NCI-H526 (cell line): ENCODE measurements around the gene SPATA12.
A peak's percentile ranks its signal among the peaks of the same experiment; 100 is the strongest.

ENCODE experiments used
- DNase-seq, 2 experiments: peaks; one replicate each; lab custom pipeline; 2025; lab: John Stamatoyannopoulos, UW

Gene SPATA12, protein sequence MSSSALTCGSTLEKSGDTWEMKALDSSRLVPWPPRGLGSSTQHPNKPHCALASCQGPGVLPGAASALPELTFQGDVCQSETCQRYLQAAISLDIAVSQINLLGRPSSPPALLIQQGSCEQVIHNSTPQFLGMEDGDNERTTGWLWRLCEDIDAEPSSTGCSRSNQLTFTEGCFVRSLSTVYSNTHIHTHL

DNA sequence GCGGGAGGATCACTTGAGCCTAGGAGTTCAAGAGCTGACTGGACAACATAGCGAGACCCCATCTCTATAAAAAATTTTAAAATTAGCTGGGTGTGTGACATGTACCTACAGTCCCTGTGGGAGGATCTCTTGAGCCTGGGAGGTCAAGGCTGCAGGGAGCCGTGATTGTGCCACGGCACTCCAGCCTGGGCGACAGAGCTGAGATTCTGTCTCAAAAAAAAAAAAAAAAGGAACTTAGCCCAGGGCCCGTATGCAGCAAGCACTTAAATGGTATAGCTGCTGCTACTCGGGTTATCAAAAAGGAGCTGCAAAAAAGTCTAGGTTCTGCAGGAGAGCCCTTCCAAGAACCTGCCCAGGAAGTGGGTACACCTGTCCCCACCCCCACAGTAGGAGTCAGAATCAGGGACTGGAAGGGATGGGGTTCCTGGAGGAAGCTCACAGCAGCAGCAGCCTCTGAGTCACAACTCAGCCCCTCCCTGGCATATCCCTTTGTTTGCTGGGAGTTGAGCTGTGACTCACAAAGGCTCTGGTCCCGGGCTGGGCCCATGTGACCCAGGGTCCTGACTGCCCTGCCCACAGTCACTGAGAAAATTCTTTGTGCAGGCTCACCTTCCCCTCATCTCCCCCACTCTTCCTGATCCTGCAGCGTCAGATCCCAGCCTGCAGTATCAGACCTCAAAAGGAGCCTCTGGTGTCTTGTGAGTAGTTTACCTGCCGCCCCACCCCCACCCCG, at the start of gene SPATA12:
TSS of gene SPATA12 (plus strand) at position 576 of the 733 bp plus-strand sequence. CDS start 13,031 bp downstream, outside the sequence.
- no peak for DNase-seq

DNA sequence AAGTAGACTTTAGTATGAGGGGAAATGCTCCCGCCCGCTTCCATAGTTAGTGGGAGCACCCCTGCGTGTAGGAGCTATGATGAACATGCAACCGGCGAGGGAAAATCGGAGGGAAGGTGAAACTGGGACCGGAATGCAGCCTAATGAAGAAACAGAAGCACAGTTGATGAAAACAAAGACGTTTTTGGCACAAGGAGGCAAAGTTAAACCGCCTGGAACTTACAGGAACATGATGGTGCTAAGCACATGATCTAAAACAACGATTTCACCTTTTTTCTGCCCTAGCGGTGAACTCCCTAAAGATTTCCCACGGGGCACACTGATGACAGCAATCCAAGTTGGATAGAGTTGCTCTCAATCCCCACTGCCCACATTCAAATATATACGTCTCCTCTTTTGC, 49.4 kb upstream of the SPATA12 start:
- DNase-seq, result no peak

DNA sequence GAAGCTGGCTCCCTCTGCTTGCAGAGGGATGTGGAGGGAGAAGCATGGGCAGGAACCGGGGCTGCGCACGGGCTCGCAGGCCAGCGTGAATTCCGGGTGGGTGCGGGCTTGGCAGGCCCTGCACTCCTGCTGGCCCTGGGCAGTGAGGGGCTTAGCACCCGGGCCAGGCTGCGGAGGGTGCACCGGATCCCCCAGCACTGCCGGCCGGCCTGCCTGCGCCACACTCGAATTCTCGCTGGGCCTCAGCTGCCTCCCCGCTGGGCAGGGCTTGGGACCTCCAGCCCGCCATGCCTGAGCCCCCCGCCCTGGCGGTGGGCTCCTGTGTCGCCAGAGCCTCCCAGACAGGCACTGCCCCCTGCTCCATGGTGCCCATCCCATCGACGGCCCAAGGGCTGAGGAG, 47.6 kb upstream of the SPATA12 start:
- no peak for DNase-seq

DNA sequence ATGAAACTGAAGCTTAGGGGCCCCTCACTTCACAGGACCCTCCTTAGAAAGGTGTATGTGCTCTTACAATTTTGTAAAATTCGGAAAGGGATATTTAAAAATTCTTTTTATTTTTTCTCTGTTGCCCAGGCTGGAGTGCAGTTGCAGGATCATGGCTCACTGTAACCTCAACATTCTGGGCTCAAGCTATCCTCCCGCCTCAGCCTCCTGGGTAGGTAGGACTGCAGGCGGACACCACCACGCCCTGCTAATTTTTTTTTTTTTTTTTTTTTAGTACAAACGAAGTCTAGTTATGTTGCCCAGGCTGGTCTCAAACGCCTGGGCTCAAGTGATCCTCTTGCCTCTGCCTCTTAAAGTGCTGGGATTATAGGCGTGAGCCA, 45.1 kb upstream of the SPATA12 start:
- no peak for DNase-seq

DNA sequence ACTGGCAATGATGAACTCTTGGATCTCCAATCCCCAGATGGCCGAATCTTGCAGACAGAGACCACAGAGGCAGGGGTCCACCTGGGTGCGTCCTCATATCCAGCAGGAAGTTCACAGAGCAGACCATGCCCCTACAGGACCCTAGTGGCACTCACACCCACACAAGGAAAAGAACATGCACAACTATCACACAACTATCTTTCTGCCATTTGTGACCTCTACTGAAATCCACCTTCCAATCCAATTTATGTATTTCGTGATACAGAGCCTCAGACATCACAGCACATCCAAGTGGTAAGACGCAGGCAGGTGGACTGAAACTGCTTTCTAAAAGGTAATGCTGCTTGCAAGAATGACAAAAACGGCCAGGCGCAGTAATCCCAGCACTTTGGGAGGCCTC, 44.6 kb upstream of the SPATA12 start:
- no peak for DNase-seq

DNA sequence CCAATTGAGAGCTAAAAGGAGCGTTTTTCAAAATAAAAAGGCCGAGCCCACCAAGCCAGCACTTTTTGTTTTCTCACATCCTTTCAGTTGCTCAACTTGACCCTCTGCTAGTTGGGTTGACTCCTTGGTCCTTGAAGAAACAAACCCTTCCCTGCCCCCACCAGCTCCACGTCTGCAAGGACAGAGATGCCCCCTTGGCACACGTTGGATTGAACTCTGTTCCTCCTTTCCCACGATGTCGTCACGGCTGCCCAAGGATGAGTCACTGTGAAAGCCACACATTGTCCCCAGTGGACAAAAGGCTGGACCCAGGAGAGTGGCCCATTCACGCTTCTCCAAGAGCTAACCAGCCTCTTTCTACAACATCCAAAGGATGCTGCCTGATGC, 43.0 kb upstream of the SPATA12 start:
- no peak for DNase-seq

DNA sequence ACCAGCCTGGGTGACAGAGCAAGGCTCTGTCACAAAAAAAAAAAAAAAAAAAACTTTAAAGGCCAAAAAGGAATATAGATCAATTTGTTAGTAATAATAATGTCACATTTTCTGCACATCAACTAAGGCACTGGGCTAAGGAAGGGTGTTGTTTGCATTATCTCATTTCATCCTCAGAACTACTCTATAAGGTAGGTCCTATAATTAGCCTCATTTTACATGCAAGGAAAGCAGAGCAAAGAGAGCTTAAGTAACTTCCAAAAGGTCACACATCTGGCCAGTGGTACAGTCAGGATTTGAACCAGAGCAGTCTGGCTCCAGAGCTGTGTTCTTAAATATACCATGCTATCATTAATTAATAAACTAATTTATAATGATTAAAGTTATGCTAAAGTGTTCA, 42.2 kb upstream of the SPATA12 start:
- no peak for DNase-seq

DNA sequence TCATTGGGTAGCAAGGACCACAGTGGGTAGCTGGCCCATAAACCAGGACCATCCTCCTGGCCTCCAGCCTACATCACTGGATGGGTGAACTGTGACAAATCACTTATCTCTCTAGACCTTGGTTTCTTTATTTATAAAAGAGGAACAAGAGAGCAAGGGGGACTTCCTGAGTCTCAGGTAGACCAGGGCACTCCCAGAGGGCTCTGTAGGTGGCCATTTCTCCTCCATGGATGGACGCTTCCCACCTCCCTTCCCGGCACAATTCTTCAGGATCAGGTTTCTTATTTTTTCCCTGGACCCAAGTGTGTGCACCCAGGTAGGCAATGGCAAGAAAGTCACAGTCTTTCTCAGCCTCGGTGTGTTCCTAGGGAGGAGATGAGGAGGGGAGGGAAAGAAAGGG, 41.4 kb upstream of the SPATA12 start:
- DNase-seq, result no peak

DNA sequence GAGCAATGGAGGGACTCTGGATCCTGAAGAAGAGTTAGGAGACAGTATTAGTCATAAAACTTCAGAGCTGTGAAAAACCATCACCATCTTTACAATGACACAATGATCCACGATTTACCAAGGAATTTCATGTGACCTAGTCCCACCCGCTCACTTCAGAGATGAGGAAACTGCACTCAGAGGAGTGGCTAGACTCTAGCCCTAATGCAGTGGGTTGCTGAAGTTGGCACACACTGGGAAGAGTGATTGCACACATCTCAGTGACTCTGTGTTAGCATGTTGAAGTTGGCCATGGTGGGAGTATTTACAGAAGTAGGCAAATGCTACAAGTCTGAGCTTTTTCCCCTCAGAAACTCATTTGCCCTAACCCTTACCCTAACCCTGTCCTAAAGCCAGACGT, 35.2 kb upstream of the SPATA12 start:
- no peak for DNase-seq

DNA sequence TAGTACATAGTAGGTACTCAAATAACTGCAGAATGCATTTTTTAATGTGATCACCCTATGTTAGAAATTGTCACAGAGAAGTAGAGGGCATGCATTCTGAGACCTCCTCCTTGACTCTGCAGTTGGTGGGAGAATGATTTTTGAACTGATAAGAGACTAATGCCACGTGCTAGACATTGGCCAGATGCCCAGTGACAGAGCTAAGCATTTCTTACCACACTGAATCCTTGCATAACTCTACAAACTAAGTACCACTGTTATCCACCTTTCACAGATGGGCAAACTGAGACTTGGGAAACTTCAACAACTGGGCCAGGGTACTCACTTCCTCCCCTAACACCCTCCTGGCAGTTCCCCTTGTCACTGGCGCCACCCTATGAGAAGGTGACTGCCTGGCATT, 33.5 kb upstream of the SPATA12 start:
- no peak for DNase-seq

DNA sequence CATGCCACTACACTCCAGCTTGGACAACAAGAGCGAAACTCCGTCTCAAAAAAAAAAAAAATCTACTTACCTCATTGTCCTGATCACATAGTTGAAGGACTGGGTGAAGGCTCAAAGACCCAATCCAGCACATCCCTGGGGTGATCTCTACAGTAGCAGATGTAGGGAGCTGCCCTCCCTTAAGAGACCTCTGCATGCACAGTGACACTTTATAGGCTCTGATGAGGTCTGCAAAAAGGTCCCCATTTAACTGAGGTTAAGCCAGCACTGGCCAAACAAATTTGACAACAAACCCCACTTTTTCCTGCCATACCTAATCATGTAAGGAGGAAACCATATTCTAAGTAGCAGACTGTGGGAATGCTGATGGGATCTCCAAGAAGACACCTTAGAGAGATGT, 31.1 kb upstream of the SPATA12 start:
- DNase-seq, result no peak

DNA sequence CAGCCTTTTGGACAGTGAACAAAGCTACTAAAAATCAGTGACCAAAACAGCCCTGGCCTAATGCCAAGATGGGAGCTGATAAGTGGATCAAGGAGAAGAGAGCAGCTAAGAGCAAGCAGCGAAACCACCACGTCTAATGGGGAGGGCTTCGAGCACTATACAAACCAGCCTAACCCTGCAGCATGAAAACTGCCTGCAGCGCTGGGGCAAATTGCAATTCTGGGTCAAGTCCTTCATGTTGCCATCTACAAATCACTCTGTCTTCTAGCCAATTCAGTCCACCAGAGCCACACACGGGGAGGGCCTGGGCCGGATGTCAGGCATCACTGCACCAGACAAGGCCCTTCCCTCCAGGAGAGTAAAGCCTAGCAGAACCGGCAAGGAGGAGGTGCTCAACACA, 30.5 kb upstream of the SPATA12 start:
- DNase-seq, result peak; percentile 59 to 73

DNA sequence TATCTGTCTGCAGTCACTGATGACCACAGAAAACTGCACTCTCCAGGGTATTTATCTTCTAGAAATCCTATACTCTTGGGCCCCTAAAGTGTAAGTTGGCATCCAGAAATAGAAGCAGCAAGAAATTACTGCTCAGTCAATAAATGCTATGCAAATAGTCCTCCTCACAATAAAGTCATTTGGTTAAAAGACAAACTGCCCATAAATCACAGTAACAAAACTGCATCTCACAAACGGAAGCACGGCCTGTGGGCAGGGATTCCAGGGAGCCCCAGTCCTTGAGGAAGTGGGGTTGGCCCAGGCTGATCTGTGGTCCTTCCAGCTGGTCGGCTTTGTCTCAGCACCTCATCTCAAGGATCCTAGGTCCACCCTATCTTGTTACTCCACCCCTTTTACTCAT, 29.7 kb upstream of the SPATA12 start:
- DNase-seq, result peak; percentile 84 to 85

DNA sequence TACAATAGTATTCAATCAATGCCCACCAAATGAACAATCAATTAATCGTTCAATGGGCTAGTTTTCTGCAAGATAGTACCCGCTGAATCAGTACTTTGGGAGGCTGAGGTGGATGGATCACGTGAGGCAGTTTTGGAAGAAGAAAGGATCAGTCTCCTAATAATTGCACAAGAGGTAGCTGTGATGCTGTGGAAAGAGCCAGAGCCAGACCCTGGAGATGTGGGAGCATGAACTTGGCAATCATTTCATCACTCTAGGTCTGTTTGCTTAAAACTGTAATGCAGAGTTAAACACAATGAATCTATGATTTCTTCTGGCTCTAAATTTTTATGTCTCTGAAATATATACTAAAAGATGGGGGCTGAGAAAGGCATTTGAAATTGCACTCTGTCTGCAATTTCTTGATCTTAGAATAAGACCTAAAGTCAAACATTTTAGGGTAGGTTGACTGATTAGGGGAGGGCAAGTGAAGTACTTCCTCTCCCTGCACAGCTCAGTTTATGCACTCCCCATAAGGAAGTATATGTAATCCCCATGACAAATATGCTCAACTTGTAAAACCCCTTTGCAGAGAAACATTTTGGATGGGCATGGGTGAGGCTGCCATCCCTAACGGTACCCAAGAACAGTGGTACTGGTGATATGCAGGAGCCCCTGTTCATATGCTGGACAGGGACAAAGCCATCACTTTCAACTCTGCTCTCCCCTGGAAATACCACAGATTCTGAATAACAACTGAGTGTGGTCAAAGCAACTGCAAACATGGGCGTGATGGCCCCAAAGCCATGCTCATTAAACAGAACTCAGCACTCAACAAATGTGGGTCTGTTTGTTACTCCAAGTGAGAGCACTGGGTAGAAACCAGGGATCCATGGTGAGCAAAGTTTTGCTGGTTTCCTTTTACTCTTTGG, 28.6 kb upstream of the SPATA12 start:
- no peak for DNase-seq

DNA sequence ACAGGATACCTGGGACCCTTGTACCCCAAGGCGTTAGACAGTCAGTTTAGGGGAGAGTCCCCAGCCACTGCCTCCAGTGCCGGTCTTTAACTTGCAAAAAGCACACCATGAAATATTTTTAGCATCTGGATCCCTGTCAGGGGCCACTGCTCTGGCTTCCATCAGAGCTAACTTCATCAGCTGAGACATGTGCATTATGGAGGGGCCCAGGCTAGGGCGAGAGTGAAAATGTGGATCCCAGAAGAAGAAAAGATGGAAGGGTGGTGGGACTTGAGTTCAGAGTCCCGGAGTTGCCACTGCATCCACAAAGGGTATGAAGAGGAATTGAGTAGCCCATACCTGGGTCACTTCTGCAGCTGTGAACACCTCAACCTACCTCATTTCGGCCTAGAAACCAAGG, 23.5 kb upstream of the SPATA12 start:
- no peak for DNase-seq

DNA sequence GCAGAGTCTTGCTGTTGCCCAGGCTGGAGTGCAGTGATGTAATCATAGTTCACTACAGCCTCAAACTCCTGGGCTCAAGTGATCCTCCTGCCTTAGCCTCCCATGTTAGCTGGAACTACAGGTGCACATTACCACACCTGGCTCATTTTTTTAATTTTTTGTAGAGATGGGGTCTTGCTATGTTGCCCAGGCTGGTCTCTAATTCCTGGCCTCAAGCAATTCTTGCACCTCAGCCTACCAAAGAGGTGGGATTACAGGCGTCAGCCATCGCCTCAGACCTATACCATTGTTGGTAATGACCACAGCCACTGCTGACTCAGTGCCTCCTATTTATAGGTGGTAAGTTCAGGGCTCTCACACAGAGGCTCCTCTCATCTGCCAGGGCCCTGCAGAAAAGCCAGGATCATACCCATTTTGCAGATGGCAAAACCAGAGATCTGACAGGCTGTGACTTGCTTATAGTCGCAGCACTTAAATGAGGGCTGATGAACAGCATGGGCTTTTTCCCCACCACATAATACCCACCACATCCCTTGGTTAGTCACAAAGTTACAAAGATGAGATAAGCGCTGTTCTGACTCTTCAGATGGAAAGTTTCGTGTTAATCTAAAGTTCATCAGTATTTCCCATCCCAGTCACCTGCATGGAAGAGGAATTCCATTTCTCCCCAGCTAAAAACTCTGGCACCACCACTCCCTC, 21.8 kb upstream of the SPATA12 start:
- no peak for DNase-seq

DNA sequence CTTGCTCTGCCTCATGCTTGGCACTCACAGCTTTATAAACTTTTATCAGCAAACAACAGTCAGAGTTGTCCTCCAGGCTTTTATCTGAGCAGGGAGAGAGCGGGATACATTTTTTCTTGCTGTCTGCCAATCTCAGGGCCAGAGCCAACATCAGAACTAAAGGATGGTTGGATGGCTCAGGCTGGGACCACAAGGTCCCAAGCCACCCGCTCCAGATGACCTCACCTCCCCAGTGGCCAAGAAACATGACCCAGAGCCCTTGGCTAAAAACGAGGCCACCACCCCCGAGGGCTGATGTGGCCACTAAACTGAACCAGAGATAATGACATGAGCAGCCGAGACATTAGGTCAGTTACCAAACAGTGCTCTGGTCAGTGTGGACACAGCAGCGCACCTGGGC, 18.8 kb upstream of the SPATA12 start:
- DNase-seq, result no peak

DNA sequence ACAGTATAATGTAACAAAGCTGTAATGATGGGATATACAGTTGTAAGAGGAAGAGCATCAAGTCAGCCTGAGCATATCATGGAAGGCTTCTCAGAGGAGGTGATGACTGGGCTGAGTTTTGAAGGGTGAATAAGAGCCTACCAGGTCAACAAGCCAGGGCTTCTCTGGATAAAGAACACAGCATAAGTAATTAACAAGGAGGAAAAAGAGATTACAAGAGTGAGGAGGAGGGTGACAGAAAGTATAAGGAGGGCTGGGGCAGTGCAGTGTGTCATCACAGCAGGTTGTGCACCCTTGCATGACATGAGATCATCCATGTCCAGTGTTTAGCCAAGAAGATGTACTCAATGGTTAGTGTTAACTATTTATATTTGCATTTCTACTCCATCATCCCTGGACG, 16.9 kb upstream of the SPATA12 start:
- DNase-seq, result no peak

DNA sequence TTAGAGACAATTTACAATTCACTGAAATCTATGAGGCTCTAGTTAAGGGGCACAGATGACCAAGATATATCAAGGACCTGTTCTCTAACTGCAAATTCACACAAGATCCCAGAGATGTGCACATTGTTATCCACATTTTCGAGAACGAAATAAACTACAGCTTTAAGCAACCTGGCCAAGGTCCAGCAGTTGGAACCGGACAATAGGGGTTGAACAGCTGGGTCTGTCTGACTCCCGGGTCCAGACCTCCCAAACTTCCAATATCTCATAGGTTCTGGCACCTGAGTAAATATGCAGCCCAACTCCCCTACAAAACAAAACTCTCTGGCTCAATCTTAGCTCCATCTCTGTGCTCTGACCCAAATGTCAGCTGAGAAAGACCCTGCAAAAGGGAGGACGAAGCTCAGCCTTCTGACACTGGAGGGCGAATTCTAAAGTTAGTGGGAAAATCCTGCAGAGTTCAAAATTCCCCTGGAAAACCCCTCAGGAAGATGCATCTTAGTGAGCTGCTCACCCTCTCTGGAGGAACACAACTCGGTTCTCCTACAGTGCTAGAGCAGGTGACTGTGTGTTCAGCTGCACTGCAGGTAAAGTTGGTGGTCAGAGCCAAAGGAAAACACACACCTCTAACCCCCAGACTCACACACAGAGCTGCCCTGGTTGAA, 14.2 kb upstream of the SPATA12 start:
- no peak for DNase-seq

DNA sequence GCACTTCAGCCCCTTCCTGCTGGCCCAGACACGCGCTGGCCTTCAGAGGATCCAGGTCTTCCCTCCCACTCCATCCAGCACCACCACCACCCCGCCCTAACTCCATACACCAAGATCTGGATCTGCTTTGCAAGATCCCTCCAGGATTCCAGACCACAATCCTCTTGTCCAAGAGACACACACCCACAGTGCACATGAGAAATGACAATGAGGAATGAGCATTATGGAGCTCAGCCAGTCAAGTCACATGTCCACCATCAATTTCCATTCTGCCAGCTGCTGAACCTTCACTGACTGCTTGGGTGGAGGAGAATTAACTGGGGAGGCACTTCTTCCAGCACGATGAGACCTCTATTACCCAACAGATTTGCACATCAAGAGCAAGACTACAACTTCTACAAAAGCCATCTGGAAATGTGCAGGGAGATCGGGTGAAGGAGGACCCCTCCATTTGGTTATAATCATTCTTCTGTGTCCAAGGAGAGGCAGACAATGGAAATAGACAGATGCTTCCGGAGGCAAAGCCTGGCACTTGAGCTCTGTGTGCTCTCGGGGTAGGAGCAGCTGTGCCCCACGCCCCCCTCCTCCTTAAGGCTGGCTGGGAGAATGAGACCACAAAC, 12.3 kb upstream of the SPATA12 start:
- DNase-seq, result peak in 1 of 2 experiments; percentile 12

DNA sequence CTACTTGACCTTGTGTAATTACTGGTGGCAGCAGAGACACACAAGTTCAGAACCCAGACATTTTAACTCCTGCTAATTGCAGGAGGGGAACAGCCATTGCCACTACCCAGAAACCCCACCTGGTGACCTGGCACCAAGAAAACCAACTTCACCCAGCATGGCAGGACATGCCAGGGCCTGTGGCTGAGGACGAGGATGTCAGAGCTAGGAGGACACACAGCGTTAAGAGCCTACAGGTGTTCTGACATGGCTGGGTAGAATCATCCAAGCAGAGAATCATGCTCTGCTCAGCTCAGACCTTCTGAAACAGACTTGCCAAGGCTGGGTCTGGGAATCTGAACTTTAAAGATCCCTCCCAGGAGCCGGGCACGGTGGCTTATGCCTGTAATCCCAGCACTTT, 11.7 kb upstream of the SPATA12 start:
- DNase-seq, result peak in 1 of 2 experiments; percentile 17
